Keratinocyte (primary cell): ENCODE measurements around the gene HDAC9. TPM values are rescaled to one million over a fixed set of nuclear protein-coding genes. Genes with fewer than 3 reads are reported as not detected.
A peak's percentile ranks its signal among the peaks of the same experiment; 100 is the strongest.

Experiments
- DNase-seq: peaks from one replicate; pipeline ENCODE4 v3.0.0-alpha.2; 2011; ENCODE audit warnings: low read depth, missing footprints, low spot score
- FAIRE-seq: peaks from 2 replicates; lab custom pipeline; 2011; peaks lifted over from hg19 to GRCh38; lab: Jason Lieb, UNC
- H2AFZ ChIP-seq: 2 replicates; pipeline ENCODE4 v1.6.0; 2012; ENCODE audit warnings: low read length, control low read depth, inconsistent platforms; ENCODE audit not compliant: control insufficient read depth
- H3K27ac ChIP-seq: 2 replicates; pipeline ENCODE4 v1.5.1; 2011; ENCODE audit warnings: low read length; ENCODE audit not compliant: control insufficient read depth, insufficient read depth
- H3K27me3 ChIP-seq: 3 replicates; pipeline ENCODE4 v1.6.0; 2011; ENCODE audit warnings: low read length; ENCODE audit not compliant: control insufficient read depth, insufficient read depth; ENCODE audit errors: extremely low read depth
- H3K36me3 ChIP-seq, 2 experiments: 2 replicates in 1 of 2; 3 replicates in 1 of 2; pipeline ENCODE4 v1.5.1; 2011; ENCODE audit warnings: low read length in 2 of 2, mild to moderate bottlenecking in 1 of 2; ENCODE audit not compliant: control insufficient read depth in 2 of 2, insufficient read depth in 2 of 2; ENCODE audit errors: extremely low read depth in 1 of 2
- H3K4me1 ChIP-seq: 3 replicates; pipeline ENCODE4 v1.5.1; 2011; ENCODE audit warnings: low read length; ENCODE audit not compliant: control insufficient read depth, insufficient read depth; ENCODE audit errors: extremely low read depth
- H3K4me2 ChIP-seq: 3 replicates; pipeline ENCODE4 v1.6.0; 2011; ENCODE audit warnings: low read depth, low read length; ENCODE audit not compliant: control insufficient read depth, insufficient read depth; ENCODE audit errors: extremely low read depth
- H3K4me3 ChIP-seq, 3 experiments: fragments of 200-600 bp in 1 of 3; sonication (generic) in 1 of 3; 2 replicates in 2 of 3; 3 replicates in 1 of 3; pipeline ENCODE4 v1.5.1; 2011 to 2016; ENCODE audit warnings: low read length in 3 of 3, mild to moderate bottlenecking in 3 of 3, control low read depth in 2 of 3, inconsistent platforms in 1 of 3, low read depth in 1 of 3, mixed read lengths in 1 of 3, mixed run types in 1 of 3, moderate library complexity in 1 of 3; ENCODE audit not compliant: control insufficient read depth in 2 of 3, insufficient read depth in 2 of 3; ENCODE audit errors: extremely low read depth in 1 of 3
- H3K79me2 ChIP-seq: 2 replicates; pipeline ENCODE4 v1.6.0; 2012; ENCODE audit warnings: low read length; ENCODE audit not compliant: control insufficient read depth, insufficient read depth
- H3K9ac ChIP-seq: 3 replicates; pipeline ENCODE4 v1.6.0; 2011; ENCODE audit warnings: low read length; ENCODE audit not compliant: control insufficient read depth, insufficient read depth; ENCODE audit errors: extremely low read depth
- H3K9me1 ChIP-seq: 3 replicates; pipeline ENCODE4 v1.6.0; 2011; ENCODE audit warnings: low read length; ENCODE audit not compliant: control insufficient read depth, insufficient read depth; ENCODE audit errors: extremely low read depth
- H3K9me3 ChIP-seq: 2 replicates; pipeline ENCODE4 v1.5.1; 2012; ENCODE audit warnings: low read depth, low read length; ENCODE audit not compliant: control insufficient read depth
- H4K20me1 ChIP-seq: 3 replicates; pipeline ENCODE4 v1.6.0; 2011; ENCODE audit warnings: low read length; ENCODE audit not compliant: control insufficient read depth, insufficient read depth; ENCODE audit errors: extremely low read depth
- EZH2 ChIP-seq: IDR thresholded peaks from one replicate; pipeline ENCODE4 v1.6.1; 2012; ENCODE audit warnings: inconsistent platforms, mild to moderate bottlenecking, low read length, moderate library complexity
- dilution Hi-C: fragments of 300-500 bp; cut with MboI; formaldehyde crosslinking; loops from one replicate; pipeline ENCODE4 v1.7.0; 2020; ENCODE audit warnings: low sequenced_read_pairs; ENCODE audit not compliant: extremely low pct_ligation_motif_present
- polyA plus RNA-seq, 5 experiments: library from polyadenylated mRNA; depleted of rRNA in 3 of 5; stranded (reverse) in 3 of 5; stranded (forward) in 1 of 5; unstranded in 1 of 5; fragments of >200 nt; gene quantifications; 1 replicate in 1 of 5; 2 replicates in 3 of 5; 3 replicates in 1 of 5; pipeline versions ENCODE4 v1.2.1 to v1.2.3, GENCODE V29; 2011 to 2012; ENCODE audit warnings: missing spikeins in 2 of 5, low read depth in 1 of 5, low replicate concordance in 1 of 5
- TF ChIP-seq, protein P1 (sequence below), 3 experiments: IDR thresholded peaks in 1 of 3; conservative IDR thresholded peaks in 1 of 3; optimal IDR thresholded peaks in 1 of 3; 2 replicates in 2 of 3; 3 replicates in 1 of 3; pipeline versions ENCODE3 to v1.5.1; 2011; ENCODE audit warnings: low read length in 3 of 3, mild to moderate bottlenecking in 3 of 3, moderate library complexity in 2 of 3, control low read depth in 1 of 3, inconsistent platforms in 1 of 3; ENCODE audit not compliant: insufficient read depth in 2 of 3; ENCODE audit errors: extremely low read depth in 1 of 3

The HDAC9 gene
- polyA plus RNA-seq, 1 donor (not counting 4 experiments of a cell fraction or from before 2014, with no cell fraction given): 24.6 TPM

DNA sequence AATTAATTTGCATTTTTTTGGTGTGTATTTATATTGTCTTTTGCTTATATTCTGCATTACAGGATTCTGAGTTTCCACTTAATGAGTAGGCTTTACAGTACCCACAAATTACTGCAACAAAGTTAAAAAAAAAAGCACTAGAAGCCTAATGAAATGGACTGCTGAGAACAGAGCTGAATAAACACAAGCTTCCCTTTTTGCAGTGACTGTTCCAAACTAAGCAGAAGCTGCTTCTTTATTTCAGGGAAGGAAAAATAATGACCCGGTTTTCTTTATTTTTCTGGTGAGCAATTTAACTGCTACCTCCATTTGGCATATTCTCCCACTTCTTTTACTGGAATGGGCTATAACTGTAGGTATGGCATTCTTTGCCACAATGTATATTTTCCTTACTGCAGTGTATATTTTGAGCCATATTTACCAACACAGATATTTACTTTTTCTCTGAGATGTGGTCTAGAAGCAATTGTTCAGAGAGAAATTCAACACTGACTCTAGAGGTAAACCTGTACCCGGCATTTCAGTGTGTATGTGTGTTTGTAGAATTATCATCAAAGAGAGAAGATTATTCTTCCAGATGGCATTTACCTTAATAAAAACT is 56.9 kb downstream of the HDAC9 start:
- no peak overlapping the region for H3K4me3 ChIP-seq
- no peak for FAIRE-seq
- DNase-seq: no peak
- H3K4me2 ChIP-seq: no peak overlapping the region
- H3K27me3 ChIP-seq: no peaks in the 10 kb centered on the region
- no peaks in the 10 kb centered on the region for H3K36me3 ChIP-seq
- H2AFZ ChIP-seq: no peak overlapping the region
- no peak overlapping the region for H3K27ac ChIP-seq
- H3K4me1 ChIP-seq: peaks cover 4% of the 10 kb centered on the region
- dilution Hi-C loops: no loop called here
- H3K9me3 ChIP-seq: no peaks in the 10 kb centered on the region
- H3K9ac ChIP-seq: no peak overlapping the region
- no peaks in the 10 kb centered on the region for H3K79me2 ChIP-seq
- H3K9me1 ChIP-seq: no peaks in the 10 kb centered on the region
- TF ChIP-seq, protein P1, sequence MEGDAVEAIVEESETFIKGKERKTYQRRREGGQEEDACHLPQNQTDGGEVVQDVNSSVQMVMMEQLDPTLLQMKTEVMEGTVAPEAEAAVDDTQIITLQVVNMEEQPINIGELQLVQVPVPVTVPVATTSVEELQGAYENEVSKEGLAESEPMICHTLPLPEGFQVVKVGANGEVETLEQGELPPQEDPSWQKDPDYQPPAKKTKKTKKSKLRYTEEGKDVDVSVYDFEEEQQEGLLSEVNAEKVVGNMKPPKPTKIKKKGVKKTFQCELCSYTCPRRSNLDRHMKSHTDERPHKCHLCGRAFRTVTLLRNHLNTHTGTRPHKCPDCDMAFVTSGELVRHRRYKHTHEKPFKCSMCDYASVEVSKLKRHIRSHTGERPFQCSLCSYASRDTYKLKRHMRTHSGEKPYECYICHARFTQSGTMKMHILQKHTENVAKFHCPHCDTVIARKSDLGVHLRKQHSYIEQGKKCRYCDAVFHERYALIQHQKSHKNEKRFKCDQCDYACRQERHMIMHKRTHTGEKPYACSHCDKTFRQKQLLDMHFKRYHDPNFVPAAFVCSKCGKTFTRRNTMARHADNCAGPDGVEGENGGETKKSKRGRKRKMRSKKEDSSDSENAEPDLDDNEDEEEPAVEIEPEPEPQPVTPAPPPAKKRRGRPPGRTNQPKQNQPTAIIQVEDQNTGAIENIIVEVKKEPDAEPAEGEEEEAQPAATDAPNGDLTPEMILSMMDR (optimal IDR thresholded peaks at IDR 0.05 in 1 of 3, IDR thresholded peaks at IDR 0.05 in 1 of 3, conservative IDR thresholded peaks at IDR 0.05 in 1 of 3; ENCODE audit: extremely low read depth in 1 of 3, insufficient read depth in 2 of 3, low read length in 3 of 3): no peak
- TF ChIP-seq EZH2: no peak
- H4K20me1 ChIP-seq: no peaks in the 10 kb centered on the region

DNA sequence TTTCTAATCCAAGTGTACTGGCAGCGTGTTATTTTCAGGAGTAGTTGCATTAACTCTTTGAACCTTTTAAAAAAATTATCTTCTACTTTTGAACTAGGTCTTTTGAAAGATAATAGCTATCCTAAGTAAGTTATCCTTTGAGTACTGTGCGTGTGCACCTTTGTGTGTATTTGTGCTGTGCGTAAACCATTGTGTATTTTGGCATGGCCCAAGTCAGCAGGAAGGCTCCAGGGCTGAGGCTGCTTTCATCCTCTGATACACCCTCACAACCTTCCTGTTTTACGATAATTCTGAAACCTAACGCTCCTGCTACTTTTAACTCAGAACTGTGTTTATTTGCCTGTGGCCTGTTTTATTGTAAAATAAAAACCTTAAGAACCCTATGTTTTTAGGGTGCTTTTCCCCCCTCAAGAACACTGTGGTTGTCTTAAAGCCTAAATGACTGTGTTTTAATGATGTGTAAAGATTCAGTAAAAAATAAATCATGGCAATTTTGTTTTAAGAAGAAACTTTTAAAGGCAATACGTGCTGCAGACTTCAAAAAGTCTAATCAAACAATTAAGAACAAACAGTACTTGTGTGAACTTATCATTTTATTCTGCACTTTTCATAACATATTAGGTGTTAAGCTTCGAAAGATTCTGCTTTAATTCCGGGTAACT is 57.5 kb downstream of the HDAC9 start:
- Histone ChIP-seq H3K4me2 (peak overlapping the region; percentile 13), H3K4me1 (peaks cover 4% of the 10 kb centered on the region), H3K9me3 (no peaks in the 10 kb centered on the region), H3K9ac (no peak overlapping the region), H3K79me2 (no peaks in the 10 kb centered on the region), H3K4me3 (no peak overlapping the region), H3K27me3 (no peaks in the 10 kb centered on the region), H2AFZ (no peak overlapping the region), H3K9me1 (no peaks in the 10 kb centered on the region), H3K36me3 (no peaks in the 10 kb centered on the region), H3K27ac (no peak overlapping the region), H4K20me1 (no peaks in the 10 kb centered on the region)
- TF ChIP-seq, protein P1 (optimal IDR thresholded peaks at IDR 0.05 in 1 of 3, IDR thresholded peaks at IDR 0.05 in 1 of 3, conservative IDR thresholded peaks at IDR 0.05 in 1 of 3; ENCODE audit: extremely low read depth in 1 of 3, insufficient read depth in 2 of 3, low read length in 3 of 3): no peak
- no peak for TF ChIP-seq EZH2
- no peak for FAIRE-seq
- DNase-seq: no peak
- dilution Hi-C loops: no loop called here
